Hepatocyte (in vitro differentiated cells): Measurements from ENCODE around the gene FBXO38. TPM values are rescaled to one million over a fixed set of nuclear protein-coding genes. Genes with fewer than 3 reads are reported as not detected.

ENCODE experiments used
- DNase-seq: peaks from one replicate; pipeline ENCODE4 v3.0.0-alpha.2; 2016; ENCODE audit warnings: low spot score
- H2AFZ ChIP-seq: fragments of 200-600 bp; sonication (generic); 2 replicates; pipeline ENCODE4 v1.6.0; 2016; ENCODE audit warnings: antibody characterized with exemption, mild to moderate bottlenecking
- H3K27ac ChIP-seq: fragments of 200-600 bp; sonication (generic); 2 replicates; pipeline ENCODE4 v1.5.1; 2016; ENCODE audit warnings: mild to moderate bottlenecking
- H3K27me3 ChIP-seq: fragments of 200-600 bp; sonication (generic); 2 replicates; pipeline ENCODE4 v1.6.1; 2016
- H3K36me3 ChIP-seq: fragments of 200-600 bp; sonication (generic); replicated peaks from 2 replicates; pipeline ENCODE4 v1.5.1; 2016; ENCODE audit warnings: low read depth; ENCODE audit not compliant: insufficient read depth
- H3K4me1 ChIP-seq: fragments of 200-600 bp; sonication (generic); 2 replicates; pipeline ENCODE4 v1.5.1; 2016; ENCODE audit warnings: mild to moderate bottlenecking, moderate library complexity; ENCODE audit not compliant: insufficient read depth
- H3K4me2 ChIP-seq: fragments of 200-600 bp; sonication (generic); 2 replicates; pipeline ENCODE4 v1.6.0; 2016
- H3K4me3 ChIP-seq: fragments of 200-600 bp; sonication (generic); 2 replicates; pipeline ENCODE4 v1.5.1; 2016; ENCODE audit warnings: mild to moderate bottlenecking
- H3K79me2 ChIP-seq: fragments of 200-600 bp; sonication (generic); 2 replicates; pipeline ENCODE4 v1.6.0; 2017; ENCODE audit warnings: mild to moderate bottlenecking
- H3K9me2 ChIP-seq: fragments of 200-600 bp; sonication (generic); replicated peaks from 2 replicates; pipeline ENCODE4 v1.6.0; 2017; ENCODE audit warnings: mild to moderate bottlenecking; ENCODE audit not compliant: insufficient read depth
- H3K9me3 ChIP-seq: fragments of 200-600 bp; sonication (generic); 2 replicates; pipeline ENCODE4 v1.5.1; 2016; ENCODE audit warnings: low read depth, mild to moderate bottlenecking
- H4K20me1 ChIP-seq: fragments of 200-600 bp; sonication (generic); 2 replicates; pipeline ENCODE4 v1.6.0; 2016; ENCODE audit warnings: mild to moderate bottlenecking; ENCODE audit not compliant: insufficient read depth, poor library complexity, severe bottlenecking
- EZH2 ChIP-seq: fragments of 200-600 bp; sonication (generic); IDR thresholded peaks from 2 replicates; pipeline ENCODE4 v1.6.1; 2016; ENCODE audit warnings: antibody characterized with exemption, mild to moderate bottlenecking, borderline replicate concordance
- EZH2phosphoT487 ChIP-seq: fragments of 200-600 bp; sonication (generic); IDR thresholded peaks from one replicate; pipeline ENCODE4 v1.6.1; 2018; ENCODE audit warnings: antibody characterized with exemption, mild to moderate bottlenecking, low read depth, moderate library complexity; ENCODE audit not compliant: unreplicated experiment, severe bottlenecking
- WGBS: methylation state at CpG from one replicate; pipeline ENCODE4 v1.1.6; 2016; ENCODE audit warnings: low lambda C conversion rate; ENCODE audit errors: missing lambda C conversion rate; 5-methylcytosine and 5-hydroxymethylcytosine counted together
- polyA plus RNA-seq: library from polyadenylated mRNA; unstranded; fragments of >200 nt; fragmentation: Nextera tagmentation; extraction: Ambion mirVana; gene quantifications from 2 replicates; pipeline ENCODE4 v1.2.1, GENCODE V29; 2016
- total RNA-seq: library from RNA; depleted of rRNA; stranded (reverse); fragments of >200 nt; gene quantifications from 2 replicates; pipeline ENCODE4 v1.2.3, GENCODE V29; 2014
- TF ChIP-seq, protein P1 (sequence below): fragments of 200-600 bp; sonication (generic); IDR thresholded peaks from 2 replicates; pipeline ENCODE4 v1.5.1; 2016; ENCODE audit warnings: antibody characterized with exemption, mild to moderate bottlenecking; ENCODE audit not compliant: poor library complexity

Gene FBXO38
- total and polyA plus RNA-seq, 2 experiments from 2014 or later = 17.9 to 48.1 TPM

- H3K9me3 ChIP-seq = no peaks in the 10 kb centered on the region
- no peaks in the 10 kb centered on the region for H3K79me2 ChIP-seq
- H3K4me3 ChIP-seq = no peak overlapping the region
- TF ChIP-seq EZH2phosphoT487 = no peak
- H4K20me1 ChIP-seq = no peaks in the 10 kb centered on the region
- H3K9me2 ChIP-seq = no peaks in the 10 kb centered on the region
- no peaks in the 10 kb centered on the region for H3K4me1 ChIP-seq
- no peak for DNase-seq
- no peaks in the 10 kb centered on the region for H3K36me3 ChIP-seq
- H3K27ac ChIP-seq = no peak overlapping the region
- 93% methylated on average over 1 of the region's 1 CpG for WGBS
- no peak overlapping the region for H2AFZ ChIP-seq
- no peaks in the 10 kb centered on the region for H3K27me3 ChIP-seq
- H3K4me2 ChIP-seq = no peak overlapping the region
These were observed 36.1 kb upstream of the FBXO38 start for GRCh38 chr5:148347706-148348105.

DNA sequence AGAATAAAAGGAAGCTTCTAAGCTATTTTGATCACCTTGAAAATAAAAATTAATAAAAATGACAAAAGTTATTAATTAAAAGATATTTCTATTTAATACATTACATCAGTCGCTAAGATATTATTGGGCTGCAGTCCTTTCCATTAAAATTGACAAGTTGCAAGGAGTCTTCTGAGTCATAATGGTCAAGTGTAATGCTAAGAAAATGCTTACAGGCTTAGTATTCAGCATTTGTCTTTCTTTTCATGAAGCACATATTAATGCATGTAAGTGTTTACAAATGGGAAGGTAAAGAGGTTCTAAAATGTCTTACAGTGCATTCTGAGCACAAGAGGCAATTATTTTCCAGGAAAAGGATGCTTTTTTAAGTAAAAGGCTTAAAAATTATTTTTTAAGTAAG, 31.1 kb upstream of the FBXO38 start:
- Histone ChIP-seq H2AFZ (no peak overlapping the region), H3K36me3 (no peaks in the 10 kb centered on the region), H3K4me3 (no peak overlapping the region), H3K9me3 (no peaks in the 10 kb centered on the region), H4K20me1 (no peaks in the 10 kb centered on the region), H3K9me2 (no peaks in the 10 kb centered on the region), H3K27me3 (no peaks in the 10 kb centered on the region), H3K79me2 (no peaks in the 10 kb centered on the region), H3K27ac (no peak overlapping the region), H3K4me2 (no peak overlapping the region), H3K4me1 (no peaks in the 10 kb centered on the region)
- TF ChIP-seq EZH2 = no peak
- TF ChIP-seq, protein P1, sequence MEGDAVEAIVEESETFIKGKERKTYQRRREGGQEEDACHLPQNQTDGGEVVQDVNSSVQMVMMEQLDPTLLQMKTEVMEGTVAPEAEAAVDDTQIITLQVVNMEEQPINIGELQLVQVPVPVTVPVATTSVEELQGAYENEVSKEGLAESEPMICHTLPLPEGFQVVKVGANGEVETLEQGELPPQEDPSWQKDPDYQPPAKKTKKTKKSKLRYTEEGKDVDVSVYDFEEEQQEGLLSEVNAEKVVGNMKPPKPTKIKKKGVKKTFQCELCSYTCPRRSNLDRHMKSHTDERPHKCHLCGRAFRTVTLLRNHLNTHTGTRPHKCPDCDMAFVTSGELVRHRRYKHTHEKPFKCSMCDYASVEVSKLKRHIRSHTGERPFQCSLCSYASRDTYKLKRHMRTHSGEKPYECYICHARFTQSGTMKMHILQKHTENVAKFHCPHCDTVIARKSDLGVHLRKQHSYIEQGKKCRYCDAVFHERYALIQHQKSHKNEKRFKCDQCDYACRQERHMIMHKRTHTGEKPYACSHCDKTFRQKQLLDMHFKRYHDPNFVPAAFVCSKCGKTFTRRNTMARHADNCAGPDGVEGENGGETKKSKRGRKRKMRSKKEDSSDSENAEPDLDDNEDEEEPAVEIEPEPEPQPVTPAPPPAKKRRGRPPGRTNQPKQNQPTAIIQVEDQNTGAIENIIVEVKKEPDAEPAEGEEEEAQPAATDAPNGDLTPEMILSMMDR = no peak
- TF ChIP-seq EZH2phosphoT487 = no peak
- no peak for DNase-seq
- 97% methylated on average over 1 of the region's 1 CpG for WGBS

DNA sequence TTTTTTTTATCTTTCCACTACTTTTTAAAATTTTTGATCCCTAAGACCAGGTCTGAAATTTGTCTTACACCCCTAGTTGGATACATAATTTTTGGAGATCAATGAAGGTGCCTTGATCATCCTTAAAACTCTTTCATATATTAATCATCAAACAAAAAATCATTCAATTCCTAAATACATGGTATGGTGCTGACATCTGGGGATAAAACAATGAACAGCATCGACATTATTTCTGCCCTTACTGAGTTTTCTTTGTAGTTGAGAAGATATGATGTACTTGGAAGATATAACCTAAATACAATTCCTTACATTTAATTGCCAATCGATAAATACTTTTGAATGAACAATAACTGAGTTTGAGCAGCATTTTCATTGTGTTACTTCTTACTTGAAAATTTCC, 30.1 kb upstream of the FBXO38 start:
- Histone ChIP-seq H4K20me1 (no peaks in the 10 kb centered on the region), H3K36me3 (no peaks in the 10 kb centered on the region), H3K9me2 (no peaks in the 10 kb centered on the region), H3K27me3 (no peaks in the 10 kb centered on the region), H3K27ac (no peak overlapping the region), H3K79me2 (no peaks in the 10 kb centered on the region), H3K4me3 (no peak overlapping the region), H2AFZ (no peak overlapping the region), H3K4me1 (no peaks in the 10 kb centered on the region), H3K4me2 (no peak overlapping the region), H3K9me3 (no peaks in the 10 kb centered on the region)
- no peak for DNase-seq
- TF ChIP-seq EZH2 = no peak
- TF ChIP-seq, protein P1 = peak; percentile 4
- TF ChIP-seq EZH2phosphoT487 = no peak
- 98% methylated on average over 2 of the region's 2 CpGs for WGBS

- Histone ChIP-seq H3K36me3 (no peaks in the 10 kb centered on the region), H3K4me3 (no peak overlapping the region), H2AFZ (no peak overlapping the region), H3K27me3 (no peaks in the 10 kb centered on the region), H3K27ac (no peak overlapping the region), H3K79me2 (no peaks in the 10 kb centered on the region), H3K9me3 (no peaks in the 10 kb centered on the region), H3K4me2 (no peak overlapping the region), H4K20me1 (no peaks in the 10 kb centered on the region), H3K9me2 (no peaks in the 10 kb centered on the region), H3K4me1 (no peaks in the 10 kb centered on the region)
- TF ChIP-seq EZH2 (no peak), EZH2phosphoT487 (no peak)
- TF ChIP-seq, protein P1 = no peak
- no peak for DNase-seq
These were observed 19.4 kb upstream of the FBXO38 start for GRCh38 chr5:148364343-148364742.
